HEK293 (cell line): ENCODE measurements around the gene KEAP1.

Experiments used
- ZNF155 ChIP-seq: fragments of 450-650 bp; formaldehyde crosslinking; IDR thresholded peaks from 2 replicates; pipeline ENCODE4 v1.5.1; 2016; ENCODE audit warnings: missing biosample characterization, missing genetic modification characterization
- TF ChIP-seq, protein P1 (sequence below): fragments of 450-650 bp; formaldehyde crosslinking; IDR thresholded peaks from 2 replicates; pipeline ENCODE4 v1.5.1; 2017; ENCODE audit warnings: missing biosample characterization, missing genetic modification characterization
- TF ChIP-seq, protein P2 (sequence below): fragments of 450-650 bp; formaldehyde crosslinking; IDR thresholded peaks from 2 replicates; pipeline ENCODE4 v1.5.1; 2016; ENCODE audit warnings: missing biosample characterization, missing genetic modification characterization

DNA sequence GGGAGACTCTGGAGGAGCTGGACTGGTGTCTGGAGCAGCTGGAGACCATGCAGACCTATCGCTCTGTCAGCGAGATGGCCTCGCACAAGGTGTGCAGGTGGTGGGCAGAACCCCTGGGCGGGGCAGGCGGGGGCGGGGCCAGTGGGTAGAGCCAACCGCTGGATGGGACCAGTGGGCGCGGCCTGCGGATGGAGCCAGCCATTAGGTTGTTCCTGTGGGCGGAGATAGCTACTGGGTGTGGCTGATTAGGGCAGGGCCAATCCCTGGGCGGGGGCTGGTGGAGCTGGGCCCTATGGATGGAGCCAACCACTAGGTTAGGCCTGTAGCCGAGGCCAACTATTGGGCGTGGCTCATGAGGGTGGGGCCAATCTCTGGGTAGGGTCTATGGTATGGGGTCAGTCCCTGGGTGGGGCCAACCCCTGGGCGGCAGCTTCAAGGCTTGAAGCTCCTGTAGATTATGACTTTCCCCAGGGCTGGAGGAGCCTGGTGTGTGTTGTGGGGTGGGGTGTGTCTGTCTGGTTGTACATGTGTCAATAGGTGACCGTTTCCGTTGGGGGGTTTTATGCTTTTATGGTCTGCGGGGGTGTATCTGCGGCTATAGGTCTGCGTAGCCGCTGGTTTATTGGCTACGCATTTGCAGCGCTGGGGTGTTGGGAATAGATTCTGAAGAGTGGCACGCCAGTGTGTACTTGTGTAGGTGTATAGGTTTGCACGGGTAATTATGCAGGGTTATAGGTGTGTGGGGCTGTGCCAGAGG lies 52.1 kb downstream of the KEAP1 start:
- no peak for TF ChIP-seq ZNF155 (tag by site-specific recombination)
- TF ChIP-seq, protein P1, sequence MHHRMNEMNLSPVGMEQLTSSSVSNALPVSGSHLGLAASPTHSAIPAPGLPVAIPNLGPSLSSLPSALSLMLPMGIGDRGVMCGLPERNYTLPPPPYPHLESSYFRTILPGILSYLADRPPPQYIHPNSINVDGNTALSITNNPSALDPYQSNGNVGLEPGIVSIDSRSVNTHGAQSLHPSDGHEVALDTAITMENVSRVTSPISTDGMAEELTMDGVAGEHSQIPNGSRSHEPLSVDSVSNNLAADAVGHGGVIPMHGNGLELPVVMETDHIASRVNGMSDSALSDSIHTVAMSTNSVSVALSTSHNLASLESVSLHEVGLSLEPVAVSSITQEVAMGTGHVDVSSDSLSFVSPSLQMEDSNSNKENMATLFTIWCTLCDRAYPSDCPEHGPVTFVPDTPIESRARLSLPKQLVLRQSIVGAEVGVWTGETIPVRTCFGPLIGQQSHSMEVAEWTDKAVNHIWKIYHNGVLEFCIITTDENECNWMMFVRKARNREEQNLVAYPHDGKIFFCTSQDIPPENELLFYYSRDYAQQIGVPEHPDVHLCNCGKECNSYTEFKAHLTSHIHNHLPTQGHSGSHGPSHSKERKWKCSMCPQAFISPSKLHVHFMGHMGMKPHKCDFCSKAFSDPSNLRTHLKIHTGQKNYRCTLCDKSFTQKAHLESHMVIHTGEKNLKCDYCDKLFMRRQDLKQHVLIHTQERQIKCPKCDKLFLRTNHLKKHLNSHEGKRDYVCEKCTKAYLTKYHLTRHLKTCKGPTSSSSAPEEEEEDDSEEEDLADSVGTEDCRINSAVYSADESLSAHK (tag by site-specific recombination): no peak
- TF ChIP-seq, protein P2, sequence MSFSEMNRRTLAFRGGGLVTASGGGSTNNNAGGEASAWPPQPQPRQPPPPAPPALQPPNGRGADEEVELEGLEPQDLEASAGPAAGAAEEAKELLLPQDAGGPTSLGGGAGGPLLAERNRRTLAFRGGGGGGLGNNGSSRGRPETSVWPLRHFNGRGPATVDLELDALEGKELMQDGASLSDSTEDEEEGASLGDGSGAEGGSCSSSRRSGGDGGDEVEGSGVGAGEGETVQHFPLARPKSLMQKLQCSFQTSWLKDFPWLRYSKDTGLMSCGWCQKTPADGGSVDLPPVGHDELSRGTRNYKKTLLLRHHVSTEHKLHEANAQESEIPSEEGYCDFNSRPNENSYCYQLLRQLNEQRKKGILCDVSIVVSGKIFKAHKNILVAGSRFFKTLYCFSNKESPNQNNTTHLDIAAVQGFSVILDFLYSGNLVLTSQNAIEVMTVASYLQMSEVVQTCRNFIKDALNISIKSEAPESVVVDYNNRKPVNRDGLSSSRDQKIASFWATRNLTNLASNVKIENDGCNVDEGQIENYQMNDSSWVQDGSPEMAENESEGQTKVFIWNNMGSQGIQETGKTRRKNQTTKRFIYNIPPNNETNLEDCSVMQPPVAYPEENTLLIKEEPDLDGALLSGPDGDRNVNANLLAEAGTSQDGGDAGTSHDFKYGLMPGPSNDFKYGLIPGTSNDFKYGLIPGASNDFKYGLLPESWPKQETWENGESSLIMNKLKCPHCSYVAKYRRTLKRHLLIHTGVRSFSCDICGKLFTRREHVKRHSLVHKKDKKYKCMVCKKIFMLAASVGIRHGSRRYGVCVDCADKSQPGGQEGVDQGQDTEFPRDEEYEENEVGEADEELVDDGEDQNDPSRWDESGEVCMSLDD (tag by site-specific recombination): no peak
